ENCODE measurements around the gene MYOG. TPM values are rescaled to one million over a fixed set of nuclear protein-coding genes. Genes with fewer than 3 reads are reported as not detected.

Gene MYOG
- total and polyA plus RNA-seq, 10 of the 15 experiments (the other 5 are each of a cell fraction or from before 2014, with no cell fraction given): not detected

DNA sequence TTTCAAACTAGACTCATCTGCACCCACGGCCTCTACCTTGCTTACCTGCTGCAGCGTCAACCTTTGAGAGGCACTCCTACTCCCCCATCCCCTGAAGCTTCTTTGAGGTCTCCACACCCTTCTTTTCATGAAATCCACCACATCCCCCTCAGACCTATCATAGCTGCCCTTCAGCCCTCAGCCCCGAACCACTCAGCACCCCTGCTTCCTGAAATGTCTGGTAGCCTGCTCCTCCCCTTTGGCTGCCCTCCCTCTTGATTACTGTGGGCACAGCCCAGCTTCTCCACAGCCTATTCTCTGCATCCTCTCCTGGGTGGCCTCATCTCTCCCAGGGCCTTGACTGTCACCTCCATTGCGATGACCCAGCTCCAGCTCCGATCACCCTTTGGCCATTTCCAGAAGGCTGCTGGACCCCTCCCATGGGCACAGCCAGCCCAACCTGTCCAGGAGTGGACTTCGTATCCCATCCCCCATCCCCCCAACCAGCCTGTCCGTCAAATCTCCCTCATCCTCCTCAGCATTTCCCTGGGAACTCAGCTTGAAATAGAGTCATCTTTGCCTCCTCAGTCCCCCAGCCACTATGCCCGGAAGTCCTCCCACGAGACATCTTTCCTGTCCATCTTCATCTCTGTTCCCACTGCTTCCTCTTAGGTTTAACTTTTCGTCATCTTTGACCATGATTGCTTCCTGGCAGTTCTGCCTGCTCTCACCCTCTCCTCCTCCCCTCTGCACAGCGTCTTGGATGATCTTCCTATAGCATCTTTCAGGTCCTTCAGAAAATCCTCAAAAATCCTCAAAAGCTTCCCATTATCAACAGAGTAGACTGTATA, 35.6 kb upstream of the MYOG start (continued):
- TF ChIP-seq POU2F2 (IDR thresholded peaks at IDR 0.05; ENCODE audit: borderline replicate concordance, low read depth, low read length) (no peak), IKZF1 (conservative IDR thresholded peaks at IDR 0.05) (no peak), HDGF (IDR thresholded peaks at IDR 0.05) (no peak), IRF4 (IDR thresholded peaks at IDR 0.05; ENCODE audit: low read depth, low read length) (no peak), HDAC2 (IDR thresholded peaks at IDR 0.05) (no peak), PAX8 (IDR thresholded peaks at IDR 0.05) (no peak), CHD1 (IDR thresholded peaks at IDR 0.05; ENCODE audit: low read depth, low read length) (no peak), TAF1 (IDR thresholded peaks at IDR 0.05; ENCODE audit: borderline replicate concordance, low read depth, low read length) (no peak)
- TF ChIP-seq, protein P1, sequence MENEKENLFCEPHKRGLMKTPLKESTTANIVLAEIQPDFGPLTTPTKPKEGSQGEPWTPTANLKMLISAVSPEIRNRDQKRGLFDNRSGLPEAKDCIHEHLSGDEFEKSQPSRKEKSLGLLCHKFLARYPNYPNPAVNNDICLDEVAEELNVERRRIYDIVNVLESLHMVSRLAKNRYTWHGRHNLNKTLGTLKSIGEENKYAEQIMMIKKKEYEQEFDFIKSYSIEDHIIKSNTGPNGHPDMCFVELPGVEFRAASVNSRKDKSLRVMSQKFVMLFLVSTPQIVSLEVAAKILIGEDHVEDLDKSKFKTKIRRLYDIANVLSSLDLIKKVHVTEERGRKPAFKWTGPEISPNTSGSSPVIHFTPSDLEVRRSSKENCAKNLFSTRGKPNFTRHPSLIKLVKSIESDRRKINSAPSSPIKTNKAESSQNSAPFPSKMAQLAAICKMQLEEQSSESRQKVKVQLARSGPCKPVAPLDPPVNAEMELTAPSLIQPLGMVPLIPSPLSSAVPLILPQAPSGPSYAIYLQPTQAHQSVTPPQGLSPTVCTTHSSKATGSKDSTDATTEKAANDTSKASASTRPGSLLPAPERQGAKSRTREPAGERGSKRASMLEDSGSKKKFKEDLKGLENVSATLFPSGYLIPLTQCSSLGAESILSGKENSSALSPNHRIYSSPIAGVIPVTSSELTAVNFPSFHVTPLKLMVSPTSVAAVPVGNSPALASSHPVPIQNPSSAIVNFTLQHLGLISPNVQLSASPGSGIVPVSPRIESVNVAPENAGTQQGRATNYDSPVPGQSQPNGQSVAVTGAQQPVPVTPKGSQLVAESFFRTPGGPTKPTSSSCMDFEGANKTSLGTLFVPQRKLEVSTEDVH (IDR thresholded peaks at IDR 0.05; ENCODE audit: low read depth, partially characterized antibody): no peak
- TF ChIP-seq, protein P2, sequence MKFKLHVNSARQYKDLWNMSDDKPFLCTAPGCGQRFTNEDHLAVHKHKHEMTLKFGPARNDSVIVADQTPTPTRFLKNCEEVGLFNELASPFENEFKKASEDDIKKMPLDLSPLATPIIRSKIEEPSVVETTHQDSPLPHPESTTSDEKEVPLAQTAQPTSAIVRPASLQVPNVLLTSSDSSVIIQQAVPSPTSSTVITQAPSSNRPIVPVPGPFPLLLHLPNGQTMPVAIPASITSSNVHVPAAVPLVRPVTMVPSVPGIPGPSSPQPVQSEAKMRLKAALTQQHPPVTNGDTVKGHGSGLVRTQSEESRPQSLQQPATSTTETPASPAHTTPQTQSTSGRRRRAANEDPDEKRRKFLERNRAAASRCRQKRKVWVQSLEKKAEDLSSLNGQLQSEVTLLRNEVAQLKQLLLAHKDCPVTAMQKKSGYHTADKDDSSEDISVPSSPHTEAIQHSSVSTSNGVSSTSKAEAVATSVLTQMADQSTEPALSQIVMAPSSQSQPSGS (IDR thresholded peaks at IDR 0.05; ENCODE audit: low read length): no peak
